GM10266 (cell line): Measurements from ENCODE around the gene DNAH7.
A peak's percentile ranks its signal among the peaks of the same experiment; 100 is the strongest.

Experiments used
- DNase-seq: peaks from one replicate; pipeline ENCODE4 v3.0.0; 2012; ENCODE audit errors: extremely low spot score
- CTCF ChIP-seq: IDR thresholded peaks from 2 replicates; pipeline ENCODE4 v1.5.1; 2012; ENCODE audit warnings: mild to moderate bottlenecking, low read depth; ENCODE audit not compliant: control insufficient read depth, insufficient read depth; ENCODE audit errors: missing control alignments

The DNAH7 gene

GRCh38 chr2:196077821-196078220, 9.2 kb upstream of the DNAH7 start:
- TF ChIP-seq CTCF: no peak
- no peak for DNase-seq

GRCh38 chr2:196076778-196077568, 8.3 kb upstream of the DNAH7 start:
- peak; percentile 16 for DNase-seq
- TF ChIP-seq CTCF: no peak

GRCh38 chr2:196075196-196075595, 6.6 kb upstream of the DNAH7 start:
- no peak for TF ChIP-seq CTCF
- no peak for DNase-seq

GRCh38 chr2:196074631-196075030, 6.0 kb upstream of the DNAH7 start:
- no peak for TF ChIP-seq CTCF
- no peak for DNase-seq

GRCh38 chr2:196073521-196073920, 4.9 kb upstream of the DNAH7 start:
- no peak for TF ChIP-seq CTCF
- DNase-seq: no peak

- DNase-seq: no peak
- no peak for TF ChIP-seq CTCF
These were observed 1.6 kb downstream of the DNAH7 start for GRCh38 chr2:196067088-196067382.

GRCh38 chr2:196066291-196067087, 2.1 kb downstream of the DNAH7 start:
- peak; percentile 55 for TF ChIP-seq CTCF
- peak; percentile 30 for DNase-seq
